AG20443 (cell line): ENCODE results near the gene CYP2U1.
"Not testable (repeated sequence)": the region's sequence is repeated elsewhere in the genome, so short reads cannot be mapped to it uniquely, and the experiment has no call there.

Source experiments
- DNase-seq: peaks from one replicate; pipeline ENCODE4 v3.0.0; 2012; ENCODE audit warnings: low spot score, mixed read lengths

The CYP2U1 gene

GRCh38 chr4:107922486-107923473 is 8.6 kb upstream of the CYP2U1 start:
- DNase-seq = no peak

- not testable (repeated sequence) for DNase-seq
Measured at GRCh38 chr4:107925713-107926112, 5.6 kb upstream of the CYP2U1 start.

- not testable (repeated sequence) for DNase-seq
Measured at GRCh38 chr4:107926875-107927274, 4.5 kb upstream of the CYP2U1 start.

GRCh38 chr4:107931775-107932321 is 499 bp downstream of the CYP2U1 start:
- DNase-seq = no peak

- no peak for DNase-seq
Measured at GRCh38 chr4:107935246-107935645, 3.9 kb downstream of the CYP2U1 start.

- no peak for DNase-seq
Measured at GRCh38 chr4:107937040-107937439, 5.7 kb downstream of the CYP2U1 start.

- DNase-seq = peak; percentile 16
Measured at GRCh38 chr4:107939307-107939706, 8.0 kb downstream of the CYP2U1 start.

GRCh38 chr4:107945809-107946208 is 14.5 kb downstream of the CYP2U1 start:
- no peak for DNase-seq

GRCh38 chr4:107950746-107951540 is 19.6 kb downstream of the CYP2U1 start:
- DNase-seq = peak; percentile 22

- DNase-seq = peak; percentile 65
Measured at GRCh38 chr4:107951551-107951950, 20.2 kb downstream of the CYP2U1 start.

GRCh38 chr4:107956011-107956410 is 24.7 kb downstream of the CYP2U1 start:
- no peak for DNase-seq

GRCh38 chr4:107966903-107967302 is 35.6 kb downstream of the CYP2U1 start:
- no peak for DNase-seq

- not testable (repeated sequence) for DNase-seq
Measured at GRCh38 chr4:107967519-107967918, 36.2 kb downstream of the CYP2U1 start.

- DNase-seq = not testable (repeated sequence)
Measured at GRCh38 chr4:107967921-107968320, 36.6 kb downstream of the CYP2U1 start.

GRCh38 chr4:107970063-107970798 is 38.9 kb downstream of the CYP2U1 start:
- DNase-seq = no peak

GRCh38 chr4:107972605-107973004 is 41.3 kb downstream of the CYP2U1 start:
- DNase-seq = no peak

GRCh38 chr4:107974523-107974922 is 43.2 kb downstream of the CYP2U1 start:
- DNase-seq = no peak

- DNase-seq = no peak
Measured at GRCh38 chr4:107977482-107977881, 46.1 kb downstream of the CYP2U1 start.

GRCh38 chr4:107977966-107978705 is 46.8 kb downstream of the CYP2U1 start:
- no peak for DNase-seq

- no peak for DNase-seq
Measured at GRCh38 chr4:107978716-107979451, 47.5 kb downstream of the CYP2U1 start.
